Measurements from ENCODE around the gene MALSU1.
A peak's percentile ranks its signal among the peaks of the same experiment; 100 is the strongest.

The MALSU1 gene

DNA sequence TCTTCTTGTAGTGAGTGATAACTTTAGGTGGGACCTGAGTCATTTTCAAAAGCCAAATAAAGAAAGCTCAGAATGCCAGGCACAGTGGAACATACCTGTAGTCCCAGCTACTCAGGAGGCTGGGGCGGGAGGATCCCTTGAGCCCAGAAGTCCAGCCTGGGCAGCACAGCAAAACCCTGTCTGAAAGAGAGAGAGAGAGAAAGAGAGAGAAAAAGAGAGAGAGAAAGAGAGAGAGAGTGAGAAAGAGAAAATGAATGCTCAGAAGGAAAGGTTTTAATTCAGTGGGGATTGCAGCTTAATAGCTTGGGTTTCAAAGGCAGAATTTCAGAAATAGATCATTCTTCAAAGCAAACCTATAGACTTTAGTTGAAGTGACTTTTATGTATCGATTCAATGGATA lies 26.9 kb upstream of the MALSU1 start:
- H3K27me3 ChIP-seq (ENCODE audit: control insufficient read depth, insufficient read depth, low read length): no peaks in the 10 kb centered on the region
- no peaks in the 10 kb centered on the region for H3K9me3 ChIP-seq (replicated peaks; ENCODE audit: low read length)
- H3K4me1 ChIP-seq (ENCODE audit: control insufficient read depth, insufficient read depth, low read length): peaks cover 8% of the 10 kb centered on the region
- no peak overlapping the region for H3K4me2 ChIP-seq (ENCODE audit: low read length)
- peaks cover 19% of the 10 kb centered on the region for H3K36me3 ChIP-seq (ENCODE audit: insufficient read depth, low read length)
- no peak overlapping the region for H3K4me3 ChIP-seq (ENCODE audit: low read length)
- H3K9ac ChIP-seq (ENCODE audit: low read depth, low read length): no peak overlapping the region

- Histone ChIP-seq H3K36me3 (ENCODE audit: insufficient read depth, low read length) (peaks cover 15% of the 10 kb centered on the region), H3K4me3 (ENCODE audit: low read length) (no peak overlapping the region)
These were observed 26.0 kb upstream of the MALSU1 start for GRCh38 chr7:23273141-23273599.

DNA sequence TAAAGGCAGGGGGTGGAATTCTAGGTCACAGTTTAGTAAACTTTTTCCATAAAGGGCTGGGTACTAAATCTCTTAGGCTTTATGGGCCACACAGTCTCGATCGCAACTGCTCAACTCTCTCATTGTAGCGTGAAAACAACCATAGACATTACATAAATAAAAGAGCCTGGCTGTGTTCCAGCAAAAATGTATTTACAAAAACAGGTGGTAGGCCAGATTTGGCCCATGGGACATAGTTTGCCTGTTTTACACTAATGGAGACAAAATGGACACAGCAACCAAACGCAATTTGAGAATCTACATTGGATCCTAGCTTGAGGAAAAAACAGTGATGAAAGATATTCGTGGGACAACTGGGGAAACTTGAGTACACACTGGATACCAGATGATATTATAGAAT lies 23.2 kb upstream of the MALSU1 start:
- no peak overlapping the region for H3K9ac ChIP-seq (ENCODE audit: low read depth, low read length)
- H3K9me3 ChIP-seq (replicated peaks; ENCODE audit: low read length): no peaks in the 10 kb centered on the region
- peaks cover 8% of the 10 kb centered on the region for H3K4me1 ChIP-seq (ENCODE audit: control insufficient read depth, insufficient read depth, low read length)
- H3K4me3 ChIP-seq (ENCODE audit: low read length): no peak overlapping the region
- no peak overlapping the region for H3K4me2 ChIP-seq (ENCODE audit: low read length)
- H3K36me3 ChIP-seq (ENCODE audit: insufficient read depth, low read length): peaks cover 4% of the 10 kb centered on the region
- no peaks in the 10 kb centered on the region for H3K27me3 ChIP-seq (ENCODE audit: control insufficient read depth, insufficient read depth, low read length)

More at GRCh38 chr7:23273141-23273599, 26.0 kb upstream of the MALSU1 start:
- Histone ChIP-seq H3K27me3 (ENCODE audit: control insufficient read depth, insufficient read depth, low read length) (no peaks in the 10 kb centered on the region), H3K4me2 (ENCODE audit: low read length) (peak overlapping the region; percentile 33), H3K9ac (ENCODE audit: low read depth, low read length) (no peak overlapping the region), H3K4me1 (ENCODE audit: control insufficient read depth, insufficient read depth, low read length) (peaks cover 8% of the 10 kb centered on the region), H3K9me3 (replicated peaks; ENCODE audit: low read length) (no peaks in the 10 kb centered on the region)

DNA sequence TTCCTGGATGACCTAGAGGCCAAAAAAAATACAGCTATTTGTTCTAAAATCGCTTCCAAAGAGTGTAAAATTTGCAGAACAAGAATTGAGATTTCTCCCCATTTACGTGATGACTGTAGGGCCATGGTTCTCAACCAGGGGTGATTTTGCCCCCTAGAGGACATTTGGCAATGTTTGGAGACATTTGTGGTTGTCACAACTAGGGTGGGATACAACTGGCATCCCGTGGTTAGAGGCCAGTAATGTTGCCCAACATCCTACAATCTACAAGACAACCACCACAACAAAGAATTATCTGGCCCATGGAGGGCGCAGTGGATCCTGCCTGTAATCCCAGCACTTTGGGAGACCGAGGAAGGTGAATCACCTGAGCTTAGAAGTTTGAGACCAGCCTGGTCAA lies 22.8 kb upstream of the MALSU1 start:
- Histone ChIP-seq H3K4me3 (ENCODE audit: low read length) (no peak overlapping the region), H3K9ac (ENCODE audit: low read depth, low read length) (no peak overlapping the region), H3K36me3 (ENCODE audit: insufficient read depth, low read length) (peaks cover 3% of the 10 kb centered on the region), H3K9me3 (replicated peaks; ENCODE audit: low read length) (no peaks in the 10 kb centered on the region), H3K4me2 (ENCODE audit: low read length) (no peak overlapping the region), H3K4me1 (ENCODE audit: control insufficient read depth, insufficient read depth, low read length) (peaks cover 8% of the 10 kb centered on the region), H3K27me3 (ENCODE audit: control insufficient read depth, insufficient read depth, low read length) (no peaks in the 10 kb centered on the region)

DNA sequence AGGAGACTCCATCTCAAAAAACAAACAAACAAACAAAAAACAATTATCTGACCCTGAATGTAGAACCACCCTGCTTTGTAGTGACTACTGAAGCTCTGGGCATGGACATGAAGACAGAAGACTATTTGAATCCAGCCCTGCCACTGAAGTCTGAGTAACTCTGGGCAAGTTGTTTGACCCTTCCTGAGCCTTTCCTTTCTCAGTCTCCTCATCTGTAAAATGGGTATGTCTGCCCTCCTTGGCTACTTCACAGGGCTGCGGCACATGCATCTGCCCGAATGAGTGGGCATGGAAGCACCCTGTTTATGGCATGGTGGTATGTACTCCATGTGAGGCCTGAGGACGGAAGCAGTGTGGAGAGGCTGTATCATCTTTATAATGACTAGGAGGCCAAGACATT lies 22.2 kb upstream of the MALSU1 start:
- Histone ChIP-seq H3K9me3 (replicated peaks; ENCODE audit: low read length) (no peaks in the 10 kb centered on the region), H3K27me3 (ENCODE audit: control insufficient read depth, insufficient read depth, low read length) (no peaks in the 10 kb centered on the region), H3K9ac (ENCODE audit: low read depth, low read length) (no peak overlapping the region), H3K4me2 (ENCODE audit: low read length) (no peak overlapping the region), H3K36me3 (ENCODE audit: insufficient read depth, low read length) (peaks cover 3% of the 10 kb centered on the region), H3K4me1 (ENCODE audit: control insufficient read depth, insufficient read depth, low read length) (peaks cover 8% of the 10 kb centered on the region), H3K4me3 (ENCODE audit: low read length) (no peak overlapping the region)

DNA sequence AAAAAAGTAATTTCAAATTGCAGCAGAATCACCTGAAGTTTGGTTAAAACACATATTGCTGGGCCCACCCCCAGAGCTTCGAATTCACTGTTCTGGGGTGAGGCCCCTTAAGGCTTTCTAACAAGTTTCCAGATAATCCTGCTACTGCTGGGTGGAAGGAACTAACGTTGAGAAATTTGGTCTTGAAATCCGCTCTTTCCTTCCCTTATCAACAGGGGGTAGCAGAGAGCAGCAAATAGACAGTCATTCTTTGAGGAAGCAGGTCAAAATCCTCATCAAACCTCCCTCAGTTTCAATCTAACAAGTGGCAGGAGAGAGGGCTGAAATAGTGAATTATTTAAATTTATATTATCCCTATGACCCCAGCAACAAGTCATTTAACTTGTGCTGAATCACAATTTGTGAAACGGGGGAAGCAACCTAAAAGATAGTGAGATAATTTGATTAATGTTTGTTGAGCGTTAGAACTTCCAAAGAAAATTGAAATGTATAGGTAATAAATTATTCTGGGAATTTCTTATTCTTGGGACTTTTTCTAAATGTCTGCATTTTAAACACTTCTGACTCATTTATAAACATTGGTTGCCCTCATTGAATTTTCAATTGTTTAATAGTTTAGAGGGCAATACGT lies 21.7 kb upstream of the MALSU1 start:
- Histone ChIP-seq H3K4me2 (ENCODE audit: low read length) (no peak overlapping the region), H3K36me3 (ENCODE audit: insufficient read depth, low read length) (peaks cover 3% of the 10 kb centered on the region), H3K9ac (ENCODE audit: low read depth, low read length) (no peak overlapping the region), H3K27me3 (ENCODE audit: control insufficient read depth, insufficient read depth, low read length) (no peaks in the 10 kb centered on the region), H3K4me3 (ENCODE audit: low read length) (no peak overlapping the region), H3K9me3 (replicated peaks; ENCODE audit: low read length) (no peaks in the 10 kb centered on the region), H3K4me1 (ENCODE audit: control insufficient read depth, insufficient read depth, low read length) (peaks cover 8% of the 10 kb centered on the region)

- H3K36me3 ChIP-seq (ENCODE audit: insufficient read depth, low read length): peaks cover 3% of the 10 kb centered on the region
- H3K9me3 ChIP-seq (replicated peaks; ENCODE audit: low read length): no peaks in the 10 kb centered on the region
- no peak overlapping the region for H3K4me3 ChIP-seq (ENCODE audit: low read length)
- no peaks in the 10 kb centered on the region for H3K4me1 ChIP-seq (ENCODE audit: control insufficient read depth, insufficient read depth, low read length)
- H3K4me2 ChIP-seq (ENCODE audit: low read length): no peak overlapping the region
- no peak overlapping the region for H3K9ac ChIP-seq (ENCODE audit: low read depth, low read length)
- H3K27me3 ChIP-seq (ENCODE audit: control insufficient read depth, insufficient read depth, low read length): no peaks in the 10 kb centered on the region
These were observed 19.2 kb upstream of the MALSU1 start for GRCh38 chr7:23279819-23280525.

DNA sequence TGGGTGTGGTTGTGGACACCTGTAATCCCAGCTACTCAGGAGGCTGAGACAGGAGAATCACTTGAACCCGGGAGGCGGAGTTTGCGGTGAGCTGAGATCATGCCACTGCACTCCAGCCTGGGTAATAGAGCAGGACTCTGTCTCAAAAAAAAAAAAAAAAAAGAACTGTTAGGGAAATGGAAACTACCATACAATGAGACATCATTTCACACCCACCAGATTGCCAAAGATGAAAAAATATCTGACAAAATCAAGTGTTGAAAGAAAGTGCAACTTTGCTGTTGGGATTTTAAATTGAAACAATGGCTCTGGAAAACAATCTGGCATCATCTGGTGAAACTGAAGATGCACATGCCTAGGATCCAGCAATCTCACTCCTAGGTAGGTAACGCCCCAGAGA lies 16.1 kb upstream of the MALSU1 start:
- H3K36me3 ChIP-seq (ENCODE audit: insufficient read depth, low read length): no peaks in the 10 kb centered on the region
- H3K27me3 ChIP-seq (ENCODE audit: control insufficient read depth, insufficient read depth, low read length): no peaks in the 10 kb centered on the region
- H3K4me1 ChIP-seq (ENCODE audit: control insufficient read depth, insufficient read depth, low read length): no peaks in the 10 kb centered on the region

DNA sequence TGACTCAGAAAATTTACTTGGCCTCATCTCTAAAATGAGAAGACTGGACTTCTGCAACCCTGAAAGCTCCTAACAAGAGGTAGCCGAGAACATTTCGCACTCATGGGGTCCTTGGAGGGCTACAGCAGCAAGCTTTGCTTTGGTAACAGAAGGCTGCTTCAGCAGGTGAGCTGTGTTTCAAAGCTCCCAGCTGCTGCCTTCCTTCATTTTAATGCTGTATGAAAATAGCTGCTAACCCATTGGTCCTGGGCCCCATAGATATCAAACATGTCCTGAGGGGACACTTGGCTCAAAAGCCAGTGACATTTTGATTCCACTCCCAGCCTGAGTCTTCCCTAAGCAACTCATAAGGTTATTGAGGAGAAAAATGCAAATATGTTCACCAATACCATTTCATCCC lies 14.3 kb upstream of the MALSU1 start:
- no peak overlapping the region for H3K4me3 ChIP-seq (ENCODE audit: low read length)

More for the DNA sequence above, 16.1 kb upstream of the MALSU1 start:
- Histone ChIP-seq H3K4me2 (ENCODE audit: low read length) (no peak overlapping the region), H3K4me3 (ENCODE audit: low read length) (no peak overlapping the region), H3K9ac (ENCODE audit: low read depth, low read length) (no peak overlapping the region), H3K9me3 (replicated peaks; ENCODE audit: low read length) (no peaks in the 10 kb centered on the region)

GRCh38 chr7:23285657-23286646 lies 13.2 kb upstream of the MALSU1 start:
- H3K4me1 ChIP-seq (ENCODE audit: control insufficient read depth, insufficient read depth, low read length): no peaks in the 10 kb centered on the region
- no peaks in the 10 kb centered on the region for H3K36me3 ChIP-seq (ENCODE audit: insufficient read depth, low read length)
- H3K9me3 ChIP-seq (replicated peaks; ENCODE audit: low read length): no peaks in the 10 kb centered on the region

More for the DNA sequence above, 14.3 kb upstream of the MALSU1 start:
- Histone ChIP-seq H3K4me2 (ENCODE audit: low read length) (no peak overlapping the region), H3K36me3 (ENCODE audit: insufficient read depth, low read length) (no peaks in the 10 kb centered on the region), H3K27me3 (ENCODE audit: control insufficient read depth, insufficient read depth, low read length) (no peaks in the 10 kb centered on the region), H3K9ac (ENCODE audit: low read depth, low read length) (no peak overlapping the region), H3K4me1 (ENCODE audit: control insufficient read depth, insufficient read depth, low read length) (no peaks in the 10 kb centered on the region), H3K9me3 (replicated peaks; ENCODE audit: low read length) (no peaks in the 10 kb centered on the region)

DNA sequence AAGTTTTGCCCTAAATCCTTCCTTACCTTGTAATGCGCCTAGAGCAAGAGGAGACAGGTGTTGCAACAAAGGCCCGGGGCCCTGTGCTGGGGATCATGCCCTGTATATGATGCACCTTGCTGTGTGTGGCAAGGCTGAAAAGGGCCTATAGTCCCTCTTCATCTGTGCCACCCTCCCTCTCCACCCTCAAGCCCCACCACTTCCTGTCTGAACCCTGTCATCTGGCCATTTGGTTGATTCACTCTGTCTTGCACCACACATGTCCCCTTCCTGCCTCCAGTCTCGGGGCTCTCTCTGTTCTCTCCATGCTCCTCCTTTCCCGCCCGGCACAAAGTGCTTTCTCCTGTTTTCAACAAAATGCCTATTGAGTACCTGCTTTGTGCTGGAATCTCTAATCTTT lies 11.5 kb upstream of the MALSU1 start:
- Histone ChIP-seq H3K9ac (ENCODE audit: low read depth, low read length) (no peak overlapping the region), H3K36me3 (ENCODE audit: insufficient read depth, low read length) (no peaks in the 10 kb centered on the region), H3K4me1 (ENCODE audit: control insufficient read depth, insufficient read depth, low read length) (no peaks in the 10 kb centered on the region), H3K4me3 (ENCODE audit: low read length) (no peak overlapping the region), H3K4me2 (ENCODE audit: low read length) (no peak overlapping the region), H3K9me3 (replicated peaks; ENCODE audit: low read length) (no peaks in the 10 kb centered on the region), H3K27me3 (ENCODE audit: control insufficient read depth, insufficient read depth, low read length) (no peaks in the 10 kb centered on the region)

More at GRCh38 chr7:23285657-23286646, 13.2 kb upstream of the MALSU1 start:
- Histone ChIP-seq H3K4me3 (ENCODE audit: low read length) (no peak overlapping the region), H3K27me3 (ENCODE audit: control insufficient read depth, insufficient read depth, low read length) (no peaks in the 10 kb centered on the region), H3K9ac (ENCODE audit: low read depth, low read length) (no peak overlapping the region), H3K4me2 (ENCODE audit: low read length) (no peak overlapping the region)
